ENCODE measurements around the gene URB1.

DNA sequence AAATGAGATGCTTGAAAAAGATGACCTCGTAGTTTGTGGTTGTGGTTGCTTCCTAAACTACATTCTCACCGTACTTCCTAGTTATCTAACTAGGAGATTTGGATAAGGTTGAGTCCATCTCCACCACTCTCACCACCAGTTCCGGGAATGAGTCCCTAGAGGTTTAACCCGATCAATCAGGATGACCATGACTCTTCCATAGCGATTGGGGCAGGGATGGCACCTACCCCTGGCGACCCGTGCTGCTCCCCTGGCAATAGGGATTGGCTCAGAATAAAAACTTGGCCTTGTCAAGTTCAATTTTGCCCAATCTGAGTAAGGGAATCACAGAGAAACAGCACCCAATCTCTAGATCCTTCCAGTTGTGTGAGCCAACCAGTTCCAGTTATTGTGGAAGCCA, 111.3 kb downstream of the URB1 start:
- no peak for TF ChIP-seq CTCF (conservative IDR thresholded peaks at IDR 0.05; ENCODE audit: low read length)
- TF ChIP-seq EZH2phosphoT487 (IDR thresholded peaks at IDR 0.05; ENCODE audit: borderline replicate concordance) = no peak

Measured in Loucy (cell line).